ENCODE results near the gene SALL3.

Gene SALL3

GRCh38 chr18:78971511-78972245 lies 7.9 kb upstream of the SALL3 start:
- H3K27me3 Mint-ChIP-seq, result peaks cover 14% of the 10 kb centered on the region
- H3K4me3 Mint-ChIP-seq, result no peak overlapping the region
- H3K27ac Mint-ChIP-seq, result no peak overlapping the region

DNA sequence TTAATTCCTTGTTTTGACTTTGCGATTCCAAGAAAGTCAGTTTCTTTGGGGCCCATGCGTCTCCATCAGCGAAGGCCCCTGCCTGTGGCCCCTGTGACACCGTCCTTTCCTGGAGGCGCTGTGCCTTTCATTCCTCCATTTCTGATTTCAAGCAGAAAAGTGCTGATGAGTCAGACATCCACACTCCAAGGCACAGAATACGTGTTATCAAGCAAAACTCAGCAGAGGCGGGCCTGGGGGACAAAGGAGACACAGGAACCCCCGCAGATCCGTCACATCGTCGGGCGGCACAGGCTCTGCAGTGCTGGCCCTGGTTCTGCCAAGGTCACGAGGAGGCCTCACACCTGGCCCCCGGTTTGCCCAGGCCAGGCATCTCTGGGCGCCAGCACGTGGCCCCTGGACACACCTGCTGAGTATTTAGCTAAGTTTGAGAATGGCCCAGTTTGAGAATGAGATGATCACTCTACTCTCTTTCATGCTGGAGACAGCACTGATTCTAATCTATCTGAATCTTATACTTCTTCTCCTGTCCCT lies 7.2 kb upstream of the SALL3 start:
- Mint-ChIP-seq H3K27ac (no peak overlapping the region), H3K9me3 (peaks cover 2% of the 10 kb centered on the region), H3K36me3 (no peaks in the 10 kb centered on the region), H3K4me3 (no peak overlapping the region), H3K27me3 (peaks cover 20% of the 10 kb centered on the region), H3K4me1 (peaks cover 3% of the 10 kb centered on the region)
- DNase-seq (ENCODE audit: low spot score in 2 of 2) (no peak), ATAC-seq (ENCODE audit: low read depth) (no peak)

More at GRCh38 chr18:78971511-78972245, 7.9 kb upstream of the SALL3 start:
- DNase-seq (ENCODE audit: low spot score in 2 of 2) (no peak), ATAC-seq (ENCODE audit: low read depth) (no peak)
- Mint-ChIP-seq H3K4me1 (no peaks in the 10 kb centered on the region), H3K9me3 (no peaks in the 10 kb centered on the region), H3K36me3 (no peaks in the 10 kb centered on the region)

DNA sequence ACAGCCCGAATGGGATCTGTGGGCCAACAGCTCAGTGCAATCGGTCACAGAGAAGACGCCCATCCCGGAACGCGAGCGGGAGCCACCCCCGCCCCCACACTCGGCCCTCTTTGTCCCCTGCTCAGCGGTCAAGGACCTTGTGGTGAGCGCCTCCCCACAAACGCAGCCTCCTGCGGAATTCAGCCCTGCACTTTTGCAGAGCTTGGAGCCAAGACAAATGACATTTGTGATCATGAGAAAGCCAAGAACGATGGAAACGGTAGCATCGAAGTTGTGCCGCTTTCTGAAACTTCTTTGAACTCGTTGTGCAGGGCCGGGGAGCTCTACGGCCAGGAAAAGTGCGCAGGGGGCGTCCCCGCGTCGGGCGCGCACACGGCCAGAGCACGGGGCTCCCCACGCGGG lies 6.7 kb upstream of the SALL3 start:
- no peak for DNase-seq (ENCODE audit: low spot score in 2 of 2)
- Mint-ChIP-seq H3K36me3 (no peaks in the 10 kb centered on the region), H3K9me3 (peaks cover 2% of the 10 kb centered on the region), H3K27ac (no peak overlapping the region), H3K27me3 (peaks cover 20% of the 10 kb centered on the region), H3K4me3 (no peak overlapping the region), H3K4me1 (peaks cover 3% of the 10 kb centered on the region)
- no peak for ATAC-seq (ENCODE audit: low read depth)

GRCh38 chr18:78973357-78974083 lies 6.1 kb upstream of the SALL3 start:
- Mint-ChIP-seq H3K4me1 (peaks cover 4% of the 10 kb centered on the region), H3K27ac (no peak overlapping the region), H3K36me3 (no peaks in the 10 kb centered on the region), H3K4me3 (no peak overlapping the region), H3K27me3 (peaks cover 21% of the 10 kb centered on the region), H3K9me3 (peaks cover 2% of the 10 kb centered on the region)
- ATAC-seq (ENCODE audit: low read depth), result no peak
- DNase-seq (ENCODE audit: low spot score in 2 of 2), result no peak

GRCh38 chr18:78974115-78974761 lies 5.4 kb upstream of the SALL3 start:
- no peak for ATAC-seq (ENCODE audit: low read depth)
- no peaks in the 10 kb centered on the region for H3K36me3 Mint-ChIP-seq
- H3K27ac Mint-ChIP-seq, result no peak overlapping the region
- no peak for DNase-seq (ENCODE audit: low spot score in 2 of 2)
- H3K4me3 Mint-ChIP-seq, result no peak overlapping the region
- H3K4me1 Mint-ChIP-seq, result peaks cover 5% of the 10 kb centered on the region
- peaks cover 22% of the 10 kb centered on the region for H3K27me3 Mint-ChIP-seq
- peaks cover 2% of the 10 kb centered on the region for H3K9me3 Mint-ChIP-seq

DNA sequence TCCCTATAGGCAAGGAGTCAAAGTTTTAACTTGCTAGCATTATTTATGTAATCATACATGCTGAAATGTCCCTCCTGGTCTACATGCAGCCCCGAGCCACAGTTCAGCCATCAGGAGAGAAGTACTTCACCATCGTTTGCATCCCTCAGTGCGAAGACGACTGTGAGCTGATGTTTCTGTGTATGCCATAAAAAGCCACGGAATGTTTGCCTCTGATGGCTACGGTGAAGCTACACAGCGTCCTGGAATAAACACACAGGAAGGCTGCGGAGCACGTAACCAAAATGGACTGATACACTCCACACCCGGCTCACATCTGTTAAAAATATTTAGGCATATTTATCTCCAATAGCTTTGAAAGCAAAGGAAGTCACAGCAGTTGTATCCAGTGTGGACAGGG lies 4.3 kb upstream of the SALL3 start:
- ATAC-seq (ENCODE audit: low read depth), result no peak
- Mint-ChIP-seq H3K9me3 (peaks cover 2% of the 10 kb centered on the region), H3K4me1 (peaks cover 5% of the 10 kb centered on the region), H3K36me3 (no peaks in the 10 kb centered on the region), H3K27me3 (peaks cover 22% of the 10 kb centered on the region), H3K27ac (no peak overlapping the region), H3K4me3 (no peak overlapping the region)
- DNase-seq (ENCODE audit: low spot score in 2 of 2), result no peak

DNA sequence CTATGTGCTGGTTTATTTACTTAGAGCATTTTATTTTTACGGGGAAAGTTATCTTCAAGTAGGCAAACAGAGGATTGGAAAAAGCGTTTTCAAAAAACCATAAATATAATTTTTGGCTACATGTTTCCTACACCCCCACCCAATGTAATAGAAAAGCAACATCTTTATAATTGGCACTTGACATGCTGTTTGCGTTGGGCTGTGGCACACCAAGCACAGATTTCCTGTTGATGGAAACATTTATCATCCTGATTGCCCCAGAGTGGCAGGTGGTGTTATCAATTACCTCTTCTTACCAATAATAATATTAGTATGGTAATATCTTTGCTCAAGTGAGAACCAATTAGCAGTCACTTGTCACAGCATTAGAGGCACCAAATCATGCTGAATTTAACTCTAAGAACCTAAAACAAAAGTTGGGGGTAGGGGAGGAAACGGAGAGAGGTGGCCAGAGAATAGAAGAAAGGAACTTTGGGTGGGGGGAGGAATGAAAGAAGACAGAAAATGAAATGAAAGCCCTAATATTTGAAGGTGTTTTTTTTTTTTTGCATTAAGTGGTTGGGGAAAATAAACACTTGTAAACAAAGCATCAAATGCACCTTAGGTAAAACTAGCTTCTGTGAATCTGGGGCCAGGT lies 3.8 kb upstream of the SALL3 start:
- H3K27me3 Mint-ChIP-seq, result peaks cover 20% of the 10 kb centered on the region

DNA sequence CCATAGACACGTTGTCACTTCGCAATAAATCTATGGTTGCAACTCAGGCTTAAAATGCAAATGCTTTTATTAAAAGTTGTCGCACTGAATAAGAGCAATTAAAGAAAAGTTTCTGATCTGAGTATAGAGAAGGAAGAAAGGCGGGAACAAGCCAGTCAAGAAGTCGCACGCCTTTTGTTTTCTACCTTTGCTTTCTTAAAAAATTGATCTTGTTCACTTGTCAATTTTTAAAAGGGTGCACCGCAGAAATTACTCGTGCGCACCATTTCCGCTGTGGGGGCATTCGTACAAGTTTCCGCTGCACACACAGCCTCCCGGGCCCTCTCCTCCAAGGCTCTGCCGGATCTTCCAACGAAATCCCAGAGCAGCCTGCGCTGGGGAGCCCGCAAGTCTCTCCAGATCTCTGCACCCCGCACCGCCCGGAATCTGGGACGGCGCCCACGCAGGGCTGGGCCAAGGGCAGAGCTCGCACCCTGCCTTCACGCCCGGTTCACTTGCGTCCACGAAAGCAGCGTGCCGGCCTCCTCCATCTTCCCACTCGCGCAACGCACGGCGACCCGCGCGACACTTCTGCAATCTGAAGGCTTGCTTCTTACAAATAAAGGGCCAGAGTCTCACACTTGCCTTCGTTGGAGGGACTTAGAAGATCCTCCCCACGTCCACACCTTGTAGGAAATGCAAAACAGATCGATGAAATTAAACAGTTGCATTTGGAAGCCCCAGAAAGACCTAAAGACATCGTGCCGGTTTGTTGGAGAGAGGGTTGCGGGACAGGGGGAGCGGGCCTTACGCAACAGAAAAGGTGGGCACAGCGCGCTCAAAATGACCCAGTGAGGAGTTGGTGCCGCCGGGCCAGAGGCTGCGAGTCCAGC lies 2.6 kb upstream of the SALL3 start:
- Mint-ChIP-seq H3K27ac (no peak overlapping the region), H3K4me1 (peaks cover 9% of the 10 kb centered on the region), H3K4me3 (no peak overlapping the region), H3K9me3 (peaks cover 2% of the 10 kb centered on the region), H3K27me3 (peaks cover 19% of the 10 kb centered on the region), H3K36me3 (no peaks in the 10 kb centered on the region)
- DNase-seq (ENCODE audit: low spot score in 2 of 2), result no peak
- ATAC-seq (ENCODE audit: low read depth), result no peak

More for the DNA sequence above, 3.8 kb upstream of the SALL3 start:
- no peak overlapping the region for H3K27ac Mint-ChIP-seq
- no peak overlapping the region for H3K4me3 Mint-ChIP-seq
- H3K36me3 Mint-ChIP-seq, result no peaks in the 10 kb centered on the region
- ATAC-seq (ENCODE audit: low read depth), result no peak
- H3K4me1 Mint-ChIP-seq, result peaks cover 5% of the 10 kb centered on the region
- DNase-seq (ENCODE audit: low spot score in 2 of 2), result no peak
- peaks cover 2% of the 10 kb centered on the region for H3K9me3 Mint-ChIP-seq

- Mint-ChIP-seq H3K27ac (no peak overlapping the region), H3K27me3 (peaks cover 19% of the 10 kb centered on the region), H3K4me3 (no peak overlapping the region), H3K4me1 (peaks cover 9% of the 10 kb centered on the region), H3K36me3 (no peaks in the 10 kb centered on the region), H3K9me3 (peaks cover 2% of the 10 kb centered on the region)
- DNase-seq (ENCODE audit: low spot score in 2 of 2) (no peak), ATAC-seq (ENCODE audit: low read depth) (no peak)
These were observed 1.8 kb upstream of the SALL3 start for GRCh38 chr18:78977637-78978348.

GRCh38 chr18:78978349-78979055 lies 1.1 kb upstream of the SALL3 start:
- ATAC-seq (ENCODE audit: low read depth) (no peak), DNase-seq (ENCODE audit: low spot score in 2 of 2) (no peak)
- Mint-ChIP-seq H3K27me3 (peaks cover 19% of the 10 kb centered on the region), H3K27ac (no peak overlapping the region), H3K4me1 (peaks cover 9% of the 10 kb centered on the region), H3K36me3 (no peaks in the 10 kb centered on the region), H3K4me3 (peak overlapping the region; percentile 32), H3K9me3 (peaks cover 2% of the 10 kb centered on the region)

- ATAC-seq (ENCODE audit: low read depth) (no peak), DNase-seq (ENCODE audit: low spot score in 2 of 2) (no peak)
- Mint-ChIP-seq H3K4me1 (peaks cover 9% of the 10 kb centered on the region), H3K9me3 (peaks cover 2% of the 10 kb centered on the region), H3K27ac (no peak overlapping the region), H3K27me3 (peaks cover 23% of the 10 kb centered on the region), H3K36me3 (no peaks in the 10 kb centered on the region), H3K4me3 (no peak overlapping the region)
These were observed 425 bp upstream of the SALL3 start for GRCh38 chr18:78979056-78979729.

DNA sequence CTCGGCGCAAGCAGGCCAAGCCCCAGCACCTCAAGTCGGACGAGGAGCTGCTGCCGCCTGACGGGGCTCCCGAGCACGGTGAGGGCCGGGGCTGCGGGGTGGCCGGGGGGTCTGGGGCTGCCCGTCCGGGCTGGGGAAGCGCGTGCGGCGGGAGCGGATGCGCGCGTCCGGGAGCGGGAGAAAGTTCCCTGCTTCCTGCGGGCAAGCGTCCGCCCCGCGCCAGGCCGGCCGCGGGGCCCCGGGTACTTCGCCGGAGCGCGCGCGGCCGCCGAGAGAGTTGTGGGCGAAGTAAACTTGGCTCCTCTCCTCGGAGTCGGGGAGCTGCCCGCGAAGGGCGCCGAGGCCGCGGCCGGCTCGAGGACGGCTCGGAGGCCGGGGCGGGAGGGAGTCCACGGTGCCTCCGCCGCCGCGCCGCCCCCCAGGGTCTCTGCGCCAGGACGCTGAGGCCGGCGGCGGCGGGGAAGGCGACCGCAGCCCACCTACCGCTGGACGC lies 707 bp downstream of the SALL3 start:
- no peaks in the 10 kb centered on the region for H3K36me3 Mint-ChIP-seq
- DNase-seq (ENCODE audit: low spot score in 2 of 2) (no peak), ATAC-seq (ENCODE audit: low read depth) (no peak)
- H3K27me3 Mint-ChIP-seq, result peaks cover 24% of the 10 kb centered on the region
- no peak overlapping the region for H3K27ac Mint-ChIP-seq
- no peak overlapping the region for H3K4me3 Mint-ChIP-seq
- H3K4me1 Mint-ChIP-seq, result peaks cover 9% of the 10 kb centered on the region
- H3K9me3 Mint-ChIP-seq, result peaks cover 2% of the 10 kb centered on the region

All from memory B cell (primary cell).